ENCODE results near the gene ADARB2. TPM values are rescaled to one million over a fixed set of nuclear protein-coding genes. Genes with fewer than 3 reads are reported as not detected.
"Not testable (repeated sequence)": the region's sequence is repeated elsewhere in the genome, so short reads cannot be mapped to it uniquely, and the experiment has no call there.

The ADARB2 gene
- total and polyA plus RNA-seq, 2 experiments from 2014 or later, result 2.0 to 5.0 TPM

DNA sequence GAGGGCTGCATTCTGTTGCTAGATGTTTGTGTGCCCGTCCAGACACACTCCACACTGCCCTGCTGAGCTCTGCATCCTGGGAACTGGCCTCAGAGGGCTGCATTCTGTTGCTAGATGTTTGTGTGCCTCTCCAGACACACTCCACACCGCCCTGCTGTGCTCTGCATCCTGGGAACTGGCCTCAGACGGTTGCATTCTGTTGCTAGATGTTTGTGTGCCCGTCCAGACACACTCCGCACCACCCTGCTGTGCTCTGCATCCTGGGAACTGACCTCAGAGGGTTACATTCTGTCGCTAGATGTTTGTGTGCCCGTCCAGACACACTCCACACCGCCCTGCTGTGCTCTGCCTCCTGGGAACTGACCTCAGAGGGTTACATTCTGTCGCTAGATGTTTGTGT, 120.6 kb downstream of the ADARB2 start:
- peak; percentile 28 for DNase-seq (ENCODE audit: low spot score)
- not testable (repeated sequence) for H3K9me2 ChIP-seq (ENCODE audit: insufficient read depth); H3K4me3 ChIP-seq

DNA sequence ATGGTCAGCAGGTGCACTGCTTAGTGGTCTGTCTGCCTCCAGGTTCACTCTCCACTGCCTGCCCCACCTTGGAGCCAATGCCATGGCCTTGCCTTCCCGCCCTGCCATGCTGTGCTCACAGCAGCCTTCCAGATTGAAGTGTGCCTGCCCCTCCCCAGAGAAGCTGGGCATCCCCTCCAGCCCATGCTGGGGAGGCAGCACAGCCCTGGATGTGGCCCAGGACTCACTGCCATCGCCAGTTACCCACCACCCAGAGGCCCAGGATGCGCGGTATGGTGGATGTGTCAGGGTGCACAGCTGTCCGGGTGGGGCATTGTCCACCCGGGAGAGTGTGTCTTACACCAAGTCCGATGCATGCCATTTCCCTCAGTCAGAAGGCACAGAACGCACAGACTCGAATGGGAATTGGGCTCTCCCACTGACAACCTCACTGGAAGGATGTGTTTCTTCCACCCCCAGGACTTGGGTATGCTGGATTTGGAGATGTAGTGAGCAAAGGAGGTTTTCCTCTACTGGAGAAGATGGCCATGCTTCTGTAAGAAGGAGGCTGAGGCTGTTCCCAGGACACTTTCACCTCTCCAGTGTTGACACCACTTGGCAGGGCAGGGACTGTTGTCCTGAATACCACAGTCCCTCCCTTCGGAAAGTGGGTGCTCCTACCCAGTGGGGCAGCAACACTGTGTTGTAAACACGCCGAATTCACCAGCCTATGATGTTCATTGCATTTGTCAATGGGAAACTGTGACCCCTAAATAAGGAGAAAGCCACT, 122.0 kb downstream of the ADARB2 start:
- DNase-seq (ENCODE audit: low spot score) (no peak), ATAC-seq (no peak)
- Histone ChIP-seq H3K36me3 (ENCODE audit: insufficient read depth) (no peaks in the 10 kb centered on the region), H3K4me2 (no peak overlapping the region), H2AFZ (no peak overlapping the region), H4K20me1 (replicated peaks; ENCODE audit: insufficient read depth) (no peaks in the 10 kb centered on the region), H3F3A (replicated peaks; ENCODE audit: low read depth) (no peaks in the 10 kb centered on the region), H3K4me3 (no peak overlapping the region), H3K27ac (ENCODE audit: low read depth) (no peak overlapping the region), H3K79me2 (replicated peaks; ENCODE audit: insufficient read depth) (no peaks in the 10 kb centered on the region), H3K9me2 (ENCODE audit: insufficient read depth) (no peaks in the 10 kb centered on the region), H3K4me1 (ENCODE audit: insufficient read depth) (peaks cover 8% of the 10 kb centered on the region; the same call in 1 of the 2 replicates), H3K27me3 (ENCODE audit: insufficient read depth) (no peaks in the 10 kb centered on the region)
- TF ChIP-seq REST (IDR thresholded peaks at IDR 0.05; ENCODE audit: unreplicated experiment), result no peak
- TF ChIP-seq JUNB (IDR thresholded peaks at IDR 0.05; ENCODE audit: unreplicated experiment), result no peak
- Mint-ChIP-seq H3K27ac (no peak overlapping the region), H3K9me3 (peaks cover 9% of the 10 kb centered on the region; the same call in 2 of the 3 replicates), H3K4me3 (no peak overlapping the region), H3K36me3 (ENCODE audit: low read depth) (peaks cover 4% of the 10 kb centered on the region; the same call in 2 of the 3 replicates), H3K4me1 (peaks cover 34% of the 10 kb centered on the region), H3K27me3 (ENCODE audit: insufficient read depth, low read depth, poor library complexity) (peaks cover 10% of the 10 kb centered on the region)

More for the DNA sequence above, 120.6 kb downstream of the ADARB2 start:
- H3K36me3 Mint-ChIP-seq (ENCODE audit: low read depth); H3K9me3 Mint-ChIP-seq; H3K79me2 ChIP-seq (replicated peaks; ENCODE audit: insufficient read depth); H2AFZ ChIP-seq; H3K4me3 Mint-ChIP-seq; H3K27ac ChIP-seq (ENCODE audit: low read depth); H3K4me1 ChIP-seq (ENCODE audit: insufficient read depth); H3K27me3 ChIP-seq (ENCODE audit: insufficient read depth); H3K36me3 ChIP-seq (ENCODE audit: insufficient read depth); ATAC-seq; H3K27me3 Mint-ChIP-seq (ENCODE audit: insufficient read depth, low read depth, poor library complexity); H3F3A ChIP-seq (replicated peaks; ENCODE audit: low read depth); H4K20me1 ChIP-seq (replicated peaks; ENCODE audit: insufficient read depth); H3K4me2 ChIP-seq: not testable (repeated sequence)
- Mint-ChIP-seq H3K27ac (peak overlapping the region; percentile 74), H3K4me1 (peaks cover 31% of the 10 kb centered on the region)

DNA sequence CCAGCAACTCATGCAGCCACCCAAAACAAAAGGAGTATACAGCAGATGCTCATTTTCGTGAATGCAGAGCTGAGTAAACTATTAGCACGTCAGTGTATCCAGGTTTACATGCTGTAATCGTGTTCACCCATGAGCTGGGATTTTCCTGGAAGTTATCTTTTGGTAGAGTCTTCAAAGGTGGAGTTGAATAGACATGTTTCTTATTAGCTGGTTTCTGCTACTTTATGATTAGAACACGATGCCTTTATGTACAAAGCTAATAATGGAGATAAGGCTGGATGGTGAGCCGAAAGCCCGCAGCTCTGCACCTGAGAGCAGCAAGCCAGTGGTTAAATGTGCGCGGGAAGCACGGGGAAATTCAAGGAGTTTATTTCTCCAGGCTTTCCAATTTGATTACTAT, 123.8 kb downstream of the ADARB2 start:
- Histone ChIP-seq H2AFZ (no peak overlapping the region), H3K4me3 (no peak overlapping the region), H3K27ac (ENCODE audit: low read depth) (no peak overlapping the region), H3K27me3 (ENCODE audit: insufficient read depth) (no peaks in the 10 kb centered on the region), H3F3A (replicated peaks; ENCODE audit: low read depth) (no peaks in the 10 kb centered on the region), H3K9me2 (ENCODE audit: insufficient read depth) (no peaks in the 10 kb centered on the region), H3K36me3 (ENCODE audit: insufficient read depth) (no peaks in the 10 kb centered on the region), H4K20me1 (replicated peaks; ENCODE audit: insufficient read depth) (no peaks in the 10 kb centered on the region), H3K4me2 (no peak overlapping the region), H3K79me2 (replicated peaks; ENCODE audit: insufficient read depth) (no peaks in the 10 kb centered on the region), H3K4me1 (ENCODE audit: insufficient read depth) (peaks cover 9% of the 10 kb centered on the region)
- no peaks in the 10 kb centered on the region for H3K36me3 Mint-ChIP-seq (ENCODE audit: low read depth)
- peaks cover 22% of the 10 kb centered on the region for H3K27me3 Mint-ChIP-seq (ENCODE audit: insufficient read depth, low read depth, poor library complexity)
- peaks cover 2% of the 10 kb centered on the region; the same call in 2 of the 3 replicates for H3K9me3 Mint-ChIP-seq
- ATAC-seq, result no peak
- no peak for TF ChIP-seq ZNF331 (CRISPR knock-in tag; IDR thresholded peaks at IDR 0.05; ENCODE audit: low read depth)
- TF ChIP-seq ZNF114 (CRISPR knock-in tag; IDR thresholded peaks at IDR 0.05), result no peak
- TF ChIP-seq, protein P1, sequence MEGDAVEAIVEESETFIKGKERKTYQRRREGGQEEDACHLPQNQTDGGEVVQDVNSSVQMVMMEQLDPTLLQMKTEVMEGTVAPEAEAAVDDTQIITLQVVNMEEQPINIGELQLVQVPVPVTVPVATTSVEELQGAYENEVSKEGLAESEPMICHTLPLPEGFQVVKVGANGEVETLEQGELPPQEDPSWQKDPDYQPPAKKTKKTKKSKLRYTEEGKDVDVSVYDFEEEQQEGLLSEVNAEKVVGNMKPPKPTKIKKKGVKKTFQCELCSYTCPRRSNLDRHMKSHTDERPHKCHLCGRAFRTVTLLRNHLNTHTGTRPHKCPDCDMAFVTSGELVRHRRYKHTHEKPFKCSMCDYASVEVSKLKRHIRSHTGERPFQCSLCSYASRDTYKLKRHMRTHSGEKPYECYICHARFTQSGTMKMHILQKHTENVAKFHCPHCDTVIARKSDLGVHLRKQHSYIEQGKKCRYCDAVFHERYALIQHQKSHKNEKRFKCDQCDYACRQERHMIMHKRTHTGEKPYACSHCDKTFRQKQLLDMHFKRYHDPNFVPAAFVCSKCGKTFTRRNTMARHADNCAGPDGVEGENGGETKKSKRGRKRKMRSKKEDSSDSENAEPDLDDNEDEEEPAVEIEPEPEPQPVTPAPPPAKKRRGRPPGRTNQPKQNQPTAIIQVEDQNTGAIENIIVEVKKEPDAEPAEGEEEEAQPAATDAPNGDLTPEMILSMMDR (conservative IDR thresholded peaks at IDR 0.05; ENCODE audit: low read depth in 2 of 2), result no peak
- no peak for TF ChIP-seq EZH2phosphoT487 (IDR thresholded peaks at IDR 0.05; ENCODE audit: unreplicated experiment)
- no peak for TF ChIP-seq POLR2AphosphoS5 (IDR thresholded peaks at IDR 0.05; ENCODE audit: low read depth)
- no peak for TF ChIP-seq STAT1 (IDR thresholded peaks at IDR 0.05; ENCODE audit: unreplicated experiment)
- TF ChIP-seq EZH2 (IDR thresholded peaks at IDR 0.05; ENCODE audit: low read depth, unreplicated experiment), result no peak
- no peak for TF ChIP-seq JUNB (IDR thresholded peaks at IDR 0.05; ENCODE audit: unreplicated experiment)
- TF ChIP-seq CREB1 (CRISPR knock-in tag; IDR thresholded peaks at IDR 0.05; ENCODE audit: low read depth), result no peak
- no peak overlapping the region for H3K4me3 Mint-ChIP-seq
- H3K4me1 Mint-ChIP-seq, result peaks cover 44% of the 10 kb centered on the region
- H3K27ac Mint-ChIP-seq, result no peak overlapping the region
- no peak for DNase-seq (ENCODE audit: low spot score)
